OCI-LY1 (cell line): Measurements from ENCODE around the gene NTF3.

Experiments used
- H2AFZ ChIP-seq: fragments of 200-600 bp; sonication (generic), shearing (Covaris generic); 2 replicates; pipeline ENCODE4 v1.6.0; 2014; ENCODE audit warnings: antibody characterized with exemption, mild to moderate bottlenecking, low read length
- H3F3A ChIP-seq: fragments of 200-600 bp; sonication (generic), shearing (Covaris generic); 2 replicates; pipeline ENCODE4 v1.6.0; 2014; ENCODE audit warnings: mild to moderate bottlenecking, antibody characterized with exemption, low read length, moderate library complexity; ENCODE audit not compliant: insufficient read depth
- H3K27ac ChIP-seq: fragments of 200-600 bp; sonication (generic); 2 replicates; pipeline ENCODE4 v1.5.1; 2014; ENCODE audit warnings: low read length, mixed run types, mild to moderate bottlenecking, low read depth; ENCODE audit not compliant: poor library complexity, severe bottlenecking
- H3K27me3 ChIP-seq: fragments of 200-600 bp; sonication (generic); 2 replicates; pipeline ENCODE4 v1.6.0; 2014; ENCODE audit warnings: antibody characterized with exemption, mild to moderate bottlenecking, low read length, moderate library complexity; ENCODE audit not compliant: insufficient read depth
- H3K36me3 ChIP-seq: fragments of 200-600 bp; sonication (generic); 2 replicates; pipeline ENCODE4 v1.6.1; 2014; ENCODE audit warnings: mild to moderate bottlenecking, antibody characterized with exemption, low read length, moderate library complexity, mixed read lengths; ENCODE audit not compliant: insufficient read depth
- H3K4me1 ChIP-seq: fragments of 200-600 bp; sonication (generic); 2 replicates; pipeline ENCODE4 v1.5.1; 2014; ENCODE audit warnings: mild to moderate bottlenecking, low read length, moderate library complexity; ENCODE audit not compliant: insufficient read depth, severe bottlenecking
- H3K4me2 ChIP-seq: fragments of 200-600 bp; sonication (generic), shearing (Covaris generic); 2 replicates; pipeline ENCODE4 v1.6.1; 2014; ENCODE audit warnings: low read length
- H3K4me3 ChIP-seq: fragments of 200-600 bp; sonication (generic); 2 replicates; pipeline ENCODE4 v1.5.1; 2014; ENCODE audit warnings: low read length, low read depth, mild to moderate bottlenecking, mixed read lengths; ENCODE audit not compliant: poor library complexity, severe bottlenecking
- H3K79me2 ChIP-seq: fragments of 200-600 bp; shearing (Covaris generic); 2 replicates; pipeline ENCODE4 v1.6.1; 2016; ENCODE audit warnings: mixed run types, low read length, mixed read lengths; ENCODE audit not compliant: insufficient read depth
- H3K9ac ChIP-seq: fragments of 200-600 bp; sonication (generic), shearing (Covaris generic); 2 replicates; pipeline ENCODE4 v1.6.1; 2014; ENCODE audit warnings: mild to moderate bottlenecking, low read length, mixed read lengths
- H3K9me2 ChIP-seq: fragments of 200-600 bp; sonication (generic), shearing (Covaris generic); 2 replicates; pipeline ENCODE4 v1.6.1; 2014; ENCODE audit warnings: low read depth, mild to moderate bottlenecking, low read length, mixed read lengths
- H3K9me3 ChIP-seq: fragments of 200-600 bp; shearing (Covaris generic); 2 replicates; pipeline ENCODE4 v1.6.1; 2014; ENCODE audit warnings: low read length, mixed read lengths
- H4K20me1 ChIP-seq: fragments of 200-600 bp; sonication (generic), shearing (Covaris generic); 2 replicates; pipeline ENCODE4 v1.6.0; 2016; ENCODE audit warnings: mild to moderate bottlenecking, low read length; ENCODE audit not compliant: insufficient read depth
- CTCF ChIP-seq: fragments of 200-600 bp; sonication (generic), shearing (Covaris generic); IDR thresholded peaks from 2 replicates; pipeline ENCODE4 v1.5.1; 2017; ENCODE audit warnings: mild to moderate bottlenecking, antibody characterized with exemption, low read length, moderate library complexity, mixed read lengths
- EZH2 ChIP-seq: fragments of 200-600 bp; sonication (generic), shearing (Covaris generic); IDR thresholded peaks from 2 replicates; pipeline ENCODE4 v1.8.0; 2017; ENCODE audit warnings: borderline replicate concordance, mixed run types, mild to moderate bottlenecking, antibody characterized with exemption, low read length, moderate library complexity, mixed read lengths

The NTF3 gene

DNA sequence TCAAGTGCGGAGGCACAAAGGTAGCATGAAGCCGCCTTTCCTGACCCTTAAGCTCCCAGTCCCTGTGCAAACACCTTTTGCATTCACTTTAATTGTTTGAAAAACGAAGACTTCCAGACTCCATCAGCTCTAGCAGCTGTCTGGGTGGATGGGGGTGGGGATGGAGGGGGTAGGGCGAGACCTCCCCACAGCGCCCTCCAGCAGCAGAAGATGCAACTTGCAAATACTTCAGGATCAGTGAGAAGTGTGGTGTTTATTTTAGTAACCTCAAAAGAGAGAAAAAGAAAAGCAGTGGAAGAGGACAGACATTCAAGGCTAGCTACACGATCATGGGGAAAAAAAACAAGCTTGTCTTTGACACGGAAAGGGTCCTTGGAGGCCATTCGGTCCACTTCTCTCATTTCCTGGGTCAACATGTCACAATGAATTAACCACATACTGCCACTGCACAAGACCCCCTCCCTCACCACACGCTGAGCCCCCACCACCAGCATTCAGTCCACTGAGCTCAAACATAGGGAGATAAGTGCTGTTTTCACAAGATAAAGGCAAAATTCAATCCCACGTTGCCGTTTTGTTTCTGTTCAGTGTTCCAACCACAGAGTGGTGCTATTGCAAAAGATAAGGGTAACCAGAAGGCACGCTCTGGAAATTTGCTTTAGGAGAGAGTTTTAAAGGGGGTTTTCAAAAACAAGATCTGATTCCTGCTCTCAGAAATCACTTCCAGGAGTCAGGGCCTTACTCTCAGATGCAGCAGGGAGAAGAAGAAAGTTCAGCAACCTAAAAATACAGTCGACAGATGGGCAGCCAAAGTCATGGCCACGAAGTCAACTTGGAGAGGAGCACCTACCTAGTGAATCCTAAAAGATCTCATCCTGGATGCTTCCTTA is 3.3 kb upstream of the NTF3 start:
- H3K36me3 ChIP-seq, result no peaks in the 10 kb centered on the region
- no peak overlapping the region for H3K4me3 ChIP-seq
- H3K9ac ChIP-seq, result no peak overlapping the region
- TF ChIP-seq CTCF, result no peak; the same call in 1 of the 2 replicates
- TF ChIP-seq EZH2, result no peak
- H3K4me2 ChIP-seq, result no peak overlapping the region
- no peaks in the 10 kb centered on the region for H3K9me3 ChIP-seq
- H3F3A ChIP-seq, result no peaks in the 10 kb centered on the region
- H3K27ac ChIP-seq, result no peak overlapping the region
- H3K79me2 ChIP-seq, result no peaks in the 10 kb centered on the region
- no peak overlapping the region for H2AFZ ChIP-seq
- no peaks in the 10 kb centered on the region for H4K20me1 ChIP-seq
- no peaks in the 10 kb centered on the region for H3K9me2 ChIP-seq
- H3K4me1 ChIP-seq, result no peaks in the 10 kb centered on the region
- no peaks in the 10 kb centered on the region for H3K27me3 ChIP-seq

DNA sequence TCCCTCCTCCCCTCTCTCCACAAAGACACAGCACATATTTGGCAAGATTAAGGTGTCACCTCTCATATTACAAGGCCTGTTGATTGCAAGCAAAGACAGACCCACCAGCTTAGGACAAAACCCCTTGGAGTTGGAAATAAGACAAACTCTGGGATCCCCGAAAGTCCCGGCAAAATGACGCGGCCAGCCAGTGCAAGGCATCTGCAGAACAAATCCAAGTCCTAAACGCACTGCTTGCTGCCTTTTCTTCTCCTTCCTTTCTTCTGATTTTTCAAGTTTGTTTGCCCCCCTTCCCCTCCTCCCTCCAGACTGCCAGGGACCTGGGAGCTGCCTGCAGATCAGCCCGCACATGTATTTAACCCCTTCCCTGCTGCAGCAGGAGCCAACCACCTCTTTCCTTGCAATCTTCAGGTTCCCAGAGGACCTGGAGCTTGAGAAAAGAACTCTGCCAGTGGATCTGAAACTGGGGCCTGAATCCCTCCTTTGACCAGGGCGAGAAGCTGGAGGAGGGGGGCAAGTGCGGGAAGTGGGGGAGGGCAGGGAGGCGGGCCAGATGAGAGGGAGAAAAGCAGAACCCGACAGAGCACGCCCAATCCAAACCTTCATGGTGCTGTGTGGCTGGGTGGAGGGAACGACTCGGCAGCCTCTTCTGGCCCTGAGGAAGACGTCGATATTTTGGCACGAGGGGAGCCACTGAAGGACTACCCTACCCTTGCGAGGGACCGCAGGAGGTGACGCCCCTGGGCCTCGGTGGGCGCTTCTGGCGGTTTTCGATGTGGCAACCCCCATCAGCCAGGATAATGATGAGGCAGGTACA is 2.0 kb upstream of the NTF3 start:
- H3K27ac ChIP-seq, result no peak overlapping the region
- H3K9me2 ChIP-seq, result no peaks in the 10 kb centered on the region
- no peak overlapping the region for H2AFZ ChIP-seq
- no peaks in the 10 kb centered on the region for H3K4me1 ChIP-seq
- no peak for TF ChIP-seq CTCF
- no peak for TF ChIP-seq EZH2
- H3K36me3 ChIP-seq, result no peaks in the 10 kb centered on the region
- H3K4me3 ChIP-seq, result no peak overlapping the region
- no peak overlapping the region for H3K9ac ChIP-seq
- H3K4me2 ChIP-seq, result no peak overlapping the region
- no peaks in the 10 kb centered on the region for H3K9me3 ChIP-seq
- no peaks in the 10 kb centered on the region for H4K20me1 ChIP-seq
- H3K27me3 ChIP-seq, result no peaks in the 10 kb centered on the region
- H3F3A ChIP-seq, result no peaks in the 10 kb centered on the region
- no peaks in the 10 kb centered on the region for H3K79me2 ChIP-seq

GRCh38 chr12:5430641-5431603 is 986 bp upstream of the NTF3 start:
- H3K4me3 ChIP-seq, result no peak overlapping the region
- H4K20me1 ChIP-seq, result no peaks in the 10 kb centered on the region
- no peak for TF ChIP-seq CTCF
- TF ChIP-seq EZH2, result no peak
- no peaks in the 10 kb centered on the region for H3K4me1 ChIP-seq
- no peaks in the 10 kb centered on the region for H3K36me3 ChIP-seq
- no peaks in the 10 kb centered on the region for H3K9me2 ChIP-seq
- H3K9me3 ChIP-seq, result no peaks in the 10 kb centered on the region
- H3K9ac ChIP-seq, result no peak overlapping the region
- no peaks in the 10 kb centered on the region for H3K27me3 ChIP-seq
- no peak overlapping the region for H2AFZ ChIP-seq
- no peak overlapping the region for H3K4me2 ChIP-seq
- no peak overlapping the region for H3K27ac ChIP-seq
- no peaks in the 10 kb centered on the region for H3K79me2 ChIP-seq
- no peaks in the 10 kb centered on the region for H3F3A ChIP-seq
